Suprapubic skin (tissue), 3 donors: ENCODE results near the gene HMGCL.

Experiments used
- EP300 ChIP-seq: sonication (generic); formaldehyde crosslinking; IDR thresholded peaks from one replicate; pipeline ENCODE4 v1.6.1; 2017; ENCODE audit warnings: antibody characterized with exemption
- TF ChIP-seq, protein P1 (sequence below), 2 donors: fragments of 200-600 bp in 1 of 2; fragments of 450-650 bp in 1 of 2; sonication (generic) in 1 of 2; IDR thresholded peaks; one replicate each; pipeline ENCODE4 v1.5.1; 2016 to 2019; ENCODE audit warnings: antibody characterized with exemption in 2 of 2, mild to moderate bottlenecking in 1 of 2, moderate library complexity in 1 of 2

DNA sequence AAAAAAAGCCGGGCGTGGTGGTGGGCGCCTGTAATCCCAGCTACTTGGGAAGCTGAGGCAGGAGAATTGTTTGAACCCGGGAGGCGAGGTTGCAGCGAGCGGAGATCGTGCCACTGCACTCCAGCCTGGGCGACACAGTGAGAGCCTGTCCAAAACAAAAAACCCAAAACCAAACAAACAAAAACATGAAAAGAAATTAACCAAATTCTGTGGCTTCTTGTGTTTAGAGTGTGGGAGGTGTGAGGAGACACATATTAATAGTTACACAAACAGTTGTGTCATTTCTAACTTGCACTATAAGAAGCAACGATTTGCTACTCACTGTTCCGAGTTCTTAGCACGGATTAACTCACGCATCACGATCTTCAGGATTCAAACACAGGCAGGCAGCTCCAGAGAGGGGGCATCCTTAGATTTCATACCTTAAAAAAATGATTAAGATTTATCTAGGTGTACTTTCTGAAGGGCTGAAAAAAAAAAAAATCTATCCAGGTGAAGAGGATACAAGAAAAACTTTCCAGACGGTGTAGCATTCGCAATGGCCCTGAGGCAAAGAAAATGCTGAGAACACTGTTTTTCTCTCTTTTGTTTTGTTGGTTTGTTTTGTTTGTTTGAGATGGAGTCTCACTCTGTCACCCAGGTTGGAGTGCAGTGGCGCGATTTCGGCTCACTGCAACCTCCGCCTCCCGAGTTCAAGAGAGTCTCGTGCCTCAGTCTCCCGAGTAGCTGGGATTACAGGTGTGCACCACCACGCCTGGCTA, 713 bp upstream of the HMGCL start:
- TF ChIP-seq, protein P1, sequence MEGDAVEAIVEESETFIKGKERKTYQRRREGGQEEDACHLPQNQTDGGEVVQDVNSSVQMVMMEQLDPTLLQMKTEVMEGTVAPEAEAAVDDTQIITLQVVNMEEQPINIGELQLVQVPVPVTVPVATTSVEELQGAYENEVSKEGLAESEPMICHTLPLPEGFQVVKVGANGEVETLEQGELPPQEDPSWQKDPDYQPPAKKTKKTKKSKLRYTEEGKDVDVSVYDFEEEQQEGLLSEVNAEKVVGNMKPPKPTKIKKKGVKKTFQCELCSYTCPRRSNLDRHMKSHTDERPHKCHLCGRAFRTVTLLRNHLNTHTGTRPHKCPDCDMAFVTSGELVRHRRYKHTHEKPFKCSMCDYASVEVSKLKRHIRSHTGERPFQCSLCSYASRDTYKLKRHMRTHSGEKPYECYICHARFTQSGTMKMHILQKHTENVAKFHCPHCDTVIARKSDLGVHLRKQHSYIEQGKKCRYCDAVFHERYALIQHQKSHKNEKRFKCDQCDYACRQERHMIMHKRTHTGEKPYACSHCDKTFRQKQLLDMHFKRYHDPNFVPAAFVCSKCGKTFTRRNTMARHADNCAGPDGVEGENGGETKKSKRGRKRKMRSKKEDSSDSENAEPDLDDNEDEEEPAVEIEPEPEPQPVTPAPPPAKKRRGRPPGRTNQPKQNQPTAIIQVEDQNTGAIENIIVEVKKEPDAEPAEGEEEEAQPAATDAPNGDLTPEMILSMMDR (IDR thresholded peaks at IDR 0.05): no peak
- TF ChIP-seq EP300: no peak
